OCI-LY7 (cell line): ENCODE measurements around the gene SLC9A9.

Source experiments
- EZH2phosphoT487 ChIP-seq: fragments of 200-600 bp; sonication (generic); IDR thresholded peaks from 2 replicates; pipeline ENCODE4 v1.6.1; 2018; ENCODE audit warnings: low read depth, borderline replicate concordance, mild to moderate bottlenecking, mixed run types, antibody characterized with exemption, low read length, moderate library complexity, mixed read lengths
- TF ChIP-seq, protein P1 (sequence below): fragments of 200-600 bp; sonication (generic); conservative IDR thresholded peaks from 2 replicates; pipeline ENCODE4 v1.5.1; 2014; ENCODE audit warnings: mild to moderate bottlenecking, antibody characterized with exemption, low read length, moderate library complexity, mixed read lengths

DNA sequence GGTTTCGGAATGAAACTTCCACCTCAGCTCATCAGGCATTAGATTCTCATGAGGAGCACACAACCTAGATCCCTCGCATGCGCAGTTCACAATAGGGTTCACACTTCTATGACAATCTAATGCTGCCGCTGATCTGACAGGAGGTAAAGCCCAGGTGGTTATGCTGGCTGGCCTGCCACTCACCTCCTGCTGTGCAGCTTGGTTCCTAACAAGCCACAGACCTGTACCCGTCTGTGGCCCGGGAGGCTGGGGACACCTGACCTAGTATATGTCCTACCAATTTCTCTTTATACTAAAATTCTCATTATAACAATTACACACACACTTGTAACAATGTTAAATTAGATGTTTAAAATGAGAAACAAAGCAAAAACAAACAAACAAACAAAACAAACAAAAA, 172.2 kb downstream of the SLC9A9 start:
- TF ChIP-seq, protein P1, sequence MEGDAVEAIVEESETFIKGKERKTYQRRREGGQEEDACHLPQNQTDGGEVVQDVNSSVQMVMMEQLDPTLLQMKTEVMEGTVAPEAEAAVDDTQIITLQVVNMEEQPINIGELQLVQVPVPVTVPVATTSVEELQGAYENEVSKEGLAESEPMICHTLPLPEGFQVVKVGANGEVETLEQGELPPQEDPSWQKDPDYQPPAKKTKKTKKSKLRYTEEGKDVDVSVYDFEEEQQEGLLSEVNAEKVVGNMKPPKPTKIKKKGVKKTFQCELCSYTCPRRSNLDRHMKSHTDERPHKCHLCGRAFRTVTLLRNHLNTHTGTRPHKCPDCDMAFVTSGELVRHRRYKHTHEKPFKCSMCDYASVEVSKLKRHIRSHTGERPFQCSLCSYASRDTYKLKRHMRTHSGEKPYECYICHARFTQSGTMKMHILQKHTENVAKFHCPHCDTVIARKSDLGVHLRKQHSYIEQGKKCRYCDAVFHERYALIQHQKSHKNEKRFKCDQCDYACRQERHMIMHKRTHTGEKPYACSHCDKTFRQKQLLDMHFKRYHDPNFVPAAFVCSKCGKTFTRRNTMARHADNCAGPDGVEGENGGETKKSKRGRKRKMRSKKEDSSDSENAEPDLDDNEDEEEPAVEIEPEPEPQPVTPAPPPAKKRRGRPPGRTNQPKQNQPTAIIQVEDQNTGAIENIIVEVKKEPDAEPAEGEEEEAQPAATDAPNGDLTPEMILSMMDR = no peak
- no peak for TF ChIP-seq EZH2phosphoT487
